SIG-M5 (cell line): ENCODE results near the gene MYBPC2.

Experiments
- DNase-seq: peaks from one replicate; lab custom pipeline; 2025; lab: John Stamatoyannopoulos, UW

MYBPC2 gene

DNA sequence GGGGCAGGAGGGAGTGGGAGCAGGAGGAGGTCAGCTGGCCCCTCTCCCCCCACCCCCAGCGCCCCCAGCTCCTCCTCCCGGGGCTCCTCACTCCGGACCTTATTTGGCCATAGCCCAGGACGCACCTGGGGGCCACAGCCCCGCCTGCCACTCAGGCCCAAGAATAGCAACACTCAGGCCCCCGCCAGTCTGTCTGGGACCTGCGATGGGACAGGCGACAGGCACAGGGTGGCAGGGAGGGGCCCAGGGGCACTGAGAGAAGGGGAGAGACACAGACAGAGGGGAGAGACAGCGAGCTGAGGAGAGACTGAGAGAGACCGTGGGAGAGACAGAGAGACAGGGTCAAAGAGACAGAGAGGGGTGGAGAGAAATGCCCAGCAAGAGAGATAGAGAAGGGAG lies 68.1 kb downstream of the MYBPC2 start:
- no peak for DNase-seq

GRCh38 chr19:50501186-50501567 lies 68.5 kb downstream of the MYBPC2 start:
- DNase-seq = no peak

DNA sequence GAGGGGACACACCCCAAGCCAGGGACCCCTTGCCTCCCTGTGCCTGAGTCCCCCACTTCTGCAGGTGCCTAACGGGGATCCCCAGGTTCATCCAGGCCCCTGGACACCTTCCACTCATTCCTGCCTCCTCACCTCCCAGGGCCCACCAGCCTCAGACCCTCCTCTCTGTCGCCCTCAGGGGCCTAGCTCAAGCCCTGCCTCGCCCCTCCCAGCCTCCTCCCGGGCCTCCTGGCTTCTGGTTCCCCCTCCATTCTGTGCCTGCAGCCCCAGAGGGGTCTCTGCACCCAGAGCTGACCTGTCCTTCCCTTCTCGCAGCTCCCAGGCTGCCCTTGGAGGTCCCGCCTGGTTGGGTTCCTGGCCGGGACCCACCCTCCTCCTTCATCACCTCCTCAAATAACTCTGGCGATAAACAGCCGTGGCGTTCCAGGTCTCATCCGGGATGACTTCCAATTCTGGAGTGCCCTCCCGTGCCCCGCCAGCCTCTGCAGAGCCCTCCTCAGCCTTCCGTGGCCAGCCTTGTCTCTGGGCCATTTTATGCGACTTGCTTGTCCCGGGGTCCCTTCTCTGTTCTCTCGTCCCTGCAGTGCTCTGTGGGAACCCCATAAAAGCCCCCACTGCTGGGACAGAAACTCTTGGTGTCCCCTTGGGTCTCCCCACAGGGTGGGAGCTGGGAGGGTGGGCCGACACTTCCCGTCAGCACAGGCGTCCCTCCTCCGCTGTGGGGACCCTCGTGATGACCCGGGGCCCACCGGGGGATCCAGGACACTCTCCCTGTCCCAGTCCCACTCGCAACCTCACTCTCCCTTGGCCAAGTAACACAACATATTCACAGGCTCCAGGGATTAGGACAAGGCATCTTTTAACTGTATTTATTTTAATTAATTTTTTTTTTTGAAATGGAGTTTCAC lies 69.1 kb downstream of the MYBPC2 start:
- no peak for DNase-seq

DNA sequence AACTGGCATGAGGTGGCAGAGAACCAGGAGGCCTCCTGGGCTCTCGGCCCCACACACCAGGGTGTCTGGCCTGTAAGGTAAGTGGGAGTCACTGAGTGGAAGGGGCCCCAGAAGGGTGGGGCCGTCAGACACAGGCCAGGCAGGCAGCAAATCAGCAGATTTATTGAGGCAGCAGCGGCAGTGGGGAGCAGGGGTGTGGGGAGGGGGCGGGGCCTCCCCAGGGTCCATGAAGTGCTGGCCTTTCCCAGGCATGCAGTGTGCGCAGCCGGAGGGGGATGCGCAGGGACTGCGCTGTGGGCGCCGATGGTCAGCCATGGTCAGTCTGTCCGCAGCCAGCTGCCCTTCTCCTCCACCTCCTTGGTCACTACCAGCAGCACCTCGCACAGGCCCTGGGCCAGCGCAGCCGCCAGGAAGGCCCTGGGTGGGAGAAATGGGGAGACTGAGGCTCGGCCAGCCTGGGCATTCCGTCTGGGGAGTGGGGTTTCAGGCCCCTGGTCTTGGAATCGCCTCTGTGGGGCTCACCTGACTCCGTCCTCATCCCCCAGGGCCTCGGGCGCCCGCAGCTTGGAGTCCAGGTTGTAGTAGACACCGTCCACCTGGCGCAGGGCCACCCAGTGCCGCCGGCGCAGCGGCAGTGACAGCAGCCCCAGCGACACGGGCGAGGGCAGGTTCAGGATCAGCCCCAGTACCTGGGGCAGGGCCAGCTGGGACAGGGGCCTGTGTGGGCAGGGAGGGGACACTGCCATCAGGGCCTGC lies 73.3 kb downstream of the MYBPC2 start:
- no peak for DNase-seq

- no peak for DNase-seq
Observed at GRCh38 chr19:50506700-50507099, 74.0 kb downstream of the MYBPC2 start.

DNA sequence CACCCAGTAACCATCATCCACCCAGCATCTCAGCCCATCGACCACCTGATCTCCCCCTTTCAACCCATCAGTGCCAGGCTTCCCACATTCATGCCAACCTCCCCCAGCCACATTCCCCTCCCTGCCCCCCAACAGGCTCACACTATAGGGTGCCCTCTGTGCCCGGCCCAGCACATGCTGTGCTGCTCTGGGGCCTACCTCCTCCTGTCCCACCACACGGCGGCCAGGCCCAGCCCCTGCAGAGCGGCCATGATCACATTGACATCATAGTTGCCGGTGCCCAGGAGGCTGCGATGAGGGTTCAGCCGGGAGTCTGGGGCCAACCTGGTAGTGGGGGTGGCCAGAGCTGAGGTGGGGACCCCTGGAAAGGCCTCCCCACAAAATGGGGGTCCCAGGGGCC lies 74.7 kb downstream of the MYBPC2 start:
- no peak for DNase-seq

DNA sequence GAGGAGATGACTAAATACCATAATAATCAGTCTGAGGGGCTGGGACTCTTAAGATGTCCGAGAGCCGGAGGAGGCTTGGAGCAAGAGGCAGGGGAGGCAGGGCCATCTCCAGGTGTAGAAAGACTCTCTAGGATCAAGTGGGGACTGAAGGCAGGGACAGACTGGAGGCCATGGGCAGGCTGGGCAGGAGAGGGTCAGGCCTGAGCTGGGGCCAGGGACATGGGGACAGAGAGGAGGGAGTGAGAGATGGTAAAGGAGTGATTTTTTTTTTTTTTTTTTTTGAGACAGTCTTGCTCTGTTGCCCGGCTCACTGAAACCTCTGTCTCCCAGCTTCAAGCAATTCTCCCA lies 76.1 kb downstream of the MYBPC2 start:
- no peak for DNase-seq

- DNase-seq = no peak
Observed at GRCh38 chr19:50509366-50509765, 76.7 kb downstream of the MYBPC2 start.

- no peak for DNase-seq
Observed at GRCh38 chr19:50510121-50510670, 77.5 kb downstream of the MYBPC2 start.

GRCh38 chr19:50510700-50511068 lies 78.0 kb downstream of the MYBPC2 start:
- no peak for DNase-seq

- DNase-seq = peak; percentile 94
Observed at GRCh38 chr19:50511069-50511822, 78.6 kb downstream of the MYBPC2 start, which contains the start of gene JOSD2. JOSD2 (minus strand) TSS chr19:50511191; CDS start chr19:50510431, 760 bp downstream.

GRCh38 chr19:50512112-50512998 lies 79.7 kb downstream of the MYBPC2 start:
- no peak for DNase-seq

DNA sequence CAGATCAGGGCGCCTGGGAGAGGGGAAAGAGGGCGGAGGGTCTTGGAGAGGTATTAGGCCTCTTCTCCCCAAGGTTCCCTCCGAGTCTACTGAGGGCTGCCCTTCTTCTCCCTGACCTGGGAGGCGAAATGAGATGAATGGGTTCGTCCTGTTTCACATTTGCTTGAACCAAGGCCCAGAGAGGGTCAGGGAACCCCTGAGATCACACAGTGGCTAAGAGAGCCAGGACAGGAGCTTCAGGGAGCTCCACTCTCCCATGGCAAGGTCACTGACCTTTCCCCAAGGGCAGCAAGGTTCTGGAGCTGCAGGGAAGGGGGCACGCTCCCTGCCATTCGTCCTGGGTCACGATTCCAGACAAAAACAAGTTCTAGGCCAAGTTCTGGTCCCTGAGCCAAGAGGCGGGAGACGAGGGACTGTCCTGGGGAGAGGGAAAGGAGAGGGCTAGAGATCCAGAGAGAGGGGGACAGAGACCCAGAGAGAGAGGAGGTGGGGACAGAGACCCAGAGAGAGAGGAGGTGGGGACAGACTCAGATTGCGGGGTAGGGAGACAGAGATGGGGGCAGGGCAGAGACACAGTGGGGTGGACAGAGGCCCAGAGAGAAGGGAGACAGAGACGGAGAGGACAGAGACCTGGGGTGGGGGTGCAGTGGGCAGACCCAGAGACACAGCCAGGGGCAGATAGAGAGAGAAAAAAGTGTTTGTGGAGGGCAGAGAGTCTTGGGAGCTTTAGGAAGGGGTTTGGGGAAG lies 80.5 kb downstream of the MYBPC2 start:
- DNase-seq = no peak

GRCh38 chr19:50513746-50514345 lies 81.2 kb downstream of the MYBPC2 start, which contains the start of gene ASPDH:
ASPDH (minus strand) TSS chr19:50513913; CDS start chr19:50513823, 90 bp downstream.
- DNase-seq = no peak

DNA sequence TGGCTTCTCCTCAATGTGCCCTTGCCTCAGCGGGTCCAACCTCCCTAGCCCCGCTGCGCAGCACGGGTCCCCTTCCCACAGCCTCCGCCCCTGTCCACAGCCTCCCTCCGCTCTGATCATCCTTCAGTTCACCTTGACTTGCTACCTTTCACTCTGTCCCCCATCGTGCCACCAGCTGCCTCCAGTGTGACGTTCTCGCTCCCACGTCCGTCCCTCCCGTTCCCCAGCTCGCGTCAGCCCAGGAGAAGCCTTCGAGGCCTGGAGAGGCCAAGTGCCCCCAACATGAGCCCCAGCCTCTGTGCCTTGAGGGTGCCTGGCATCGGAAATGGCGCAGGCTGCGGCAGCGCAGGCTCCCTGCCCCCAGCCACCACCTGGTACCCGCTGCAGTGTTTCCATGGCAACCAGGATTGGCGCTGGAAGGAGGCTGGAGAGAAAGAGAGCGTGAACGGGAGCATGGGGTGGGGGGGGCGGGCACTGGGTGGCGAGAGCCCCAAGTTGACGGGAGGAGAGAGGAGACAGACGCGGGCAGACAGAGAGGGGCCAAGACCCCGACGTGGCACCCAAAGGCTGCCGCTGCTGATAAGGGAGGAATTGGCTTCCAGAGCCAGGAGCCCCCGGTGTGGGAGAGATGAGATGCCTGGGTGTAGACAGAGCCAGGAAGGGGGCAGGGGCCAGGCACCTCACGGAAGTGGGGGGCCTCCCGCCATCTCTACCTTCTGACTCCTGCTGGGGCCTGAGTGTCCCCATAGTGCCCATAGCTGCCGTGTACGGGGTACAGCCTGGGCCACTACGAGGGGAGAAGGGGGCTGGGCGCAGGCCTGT lies 81.9 kb downstream of the MYBPC2 start:
- DNase-seq = no peak

DNA sequence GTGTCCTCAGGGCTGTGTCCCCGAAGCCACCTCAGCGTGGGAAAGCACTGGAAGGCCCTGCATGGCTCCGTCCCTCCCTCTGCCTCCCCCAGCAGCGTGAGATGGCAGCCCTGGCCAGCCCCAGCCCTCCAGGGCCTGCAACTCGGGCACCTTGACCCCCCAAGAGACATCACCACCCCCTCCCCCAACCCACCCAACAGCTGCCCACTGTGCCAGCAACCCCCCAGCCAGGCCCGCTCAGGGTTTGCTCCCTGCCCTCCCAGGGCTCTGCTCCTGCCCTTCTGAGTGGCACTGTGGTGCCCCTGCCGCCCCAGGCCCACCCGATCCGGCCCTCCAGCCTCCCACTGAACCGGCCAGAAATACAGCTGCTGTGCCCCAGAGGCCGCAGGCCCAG lies 82.5 kb downstream of the MYBPC2 start:
- no peak for DNase-seq
